Activated B cell treated with CpG ODN at 0.5 μM for 24 hours (primary cell): ENCODE measurements around the gene FAM53A. TPM values are rescaled to one million over a fixed set of nuclear protein-coding genes. Genes with fewer than 3 reads are reported as not detected.

ENCODE experiments used
- ATAC-seq: fragments of 200-7000 bp; cut with Tn5 transposase; one replicate; pipeline ENCODE4 v1.10.0; 2021; ENCODE audit warnings: low read depth, mild to moderate bottlenecking, moderate library complexity
- CTCF ChIA-PET: fragments of 350-600 bp; sonication (Branson Sonifier 250); formaldehyde crosslinking; loops from one replicate; lab custom pipeline; 2021; ENCODE audit warnings: antibody characterized with exemption; lab: Charles Lee
- POLR2A ChIA-PET: fragments of 350-600 bp; sonication (Branson Sonifier 250); formaldehyde crosslinking; loops from one replicate; lab custom pipeline; 2021; ENCODE audit warnings: antibody characterized with exemption; lab: Charles Lee
- DNase-seq: peaks from one replicate; pipeline ENCODE4 v3.0.0; 2022
- H3K27ac Mint-ChIP-seq: one replicate; pipeline ENCODE4 v1.8.0; 2020; ENCODE audit warnings: mixed read lengths
- H3K27me3 Mint-ChIP-seq: one replicate; pipeline ENCODE4 v1.8.0; 2021; ENCODE audit warnings: mixed read lengths
- H3K36me3 Mint-ChIP-seq: one replicate; pipeline ENCODE4 v1.8.0; 2021; ENCODE audit warnings: low read depth, mixed read lengths
- H3K4me1 Mint-ChIP-seq: one replicate; pipeline ENCODE4 v1.8.0; 2021; ENCODE audit warnings: mixed read lengths
- H3K4me3 Mint-ChIP-seq: one replicate; pipeline ENCODE4 v1.8.0; 2020; ENCODE audit warnings: mild to moderate bottlenecking, mixed read lengths
- H3K9me3 Mint-ChIP-seq: one replicate; pipeline ENCODE4 v1.8.0; 2020; ENCODE audit warnings: mixed read lengths
- CTCF ChIP-seq: fragments of 200-600 bp; IDR thresholded peaks from one replicate; pipeline ENCODE4 v1.8.0; 2022; ENCODE audit warnings: antibody characterized with exemption, mild to moderate bottlenecking
- intact Hi-C: fragments of 100-400 bp; cut with micrococcal nuclease; formaldehyde crosslinking; loops from one replicate; pipeline ENCODE4 v1.15.1; 2024
- total RNA-seq: library from RNA; stranded (reverse); gene quantifications from 2 replicates; pipeline ENCODE4 v1.2.3, GENCODE V29; 2022

The FAM53A gene
- total RNA-seq, 1 donor from 2014 or later = 1.2 TPM

- no peak for ATAC-seq
- H3K4me3 Mint-ChIP-seq = no peak overlapping the region
- ChIA-PET POLR2A (no interaction called here), CTCF (interaction anchor here (1.2 kb wide), 1 partner anchor 277 kb away, joined by 4 read pairs; no protein-coding TSS in a partner anchor)
- no peaks in the 10 kb centered on the region for H3K36me3 Mint-ChIP-seq
- no peaks in the 10 kb centered on the region for H3K9me3 Mint-ChIP-seq
- no peaks in the 10 kb centered on the region for H3K27me3 Mint-ChIP-seq
- TF ChIP-seq CTCF = no peak
- no peaks in the 10 kb centered on the region for H3K4me1 Mint-ChIP-seq
- H3K27ac Mint-ChIP-seq = no peak overlapping the region
- intact Hi-C loops = no loop called here
- DNase-seq = no peak
Observed at GRCh38 chr4:1632109-1633104, 51.7 kb downstream of the FAM53A start.

GRCh38 chr4:1631136-1631535 lies 53.0 kb downstream of the FAM53A start:
- intact Hi-C loops = no loop called here
- no peak for DNase-seq
- CTCF ChIA-PET = interaction anchor here (1.2 kb wide), 1 partner anchor 276 kb away, joined by 4 read pairs; no protein-coding TSS in a partner anchor

GRCh38 chr4:1630266-1630665 lies 53.8 kb downstream of the FAM53A start:
- ChIA-PET POLR2A (no interaction called here), CTCF (interaction anchor here (1.0 kb wide), 1 partner anchor 14 kb away, joined by 4 read pairs; no protein-coding TSS in a partner anchor)
- DNase-seq = no peak
- no peak for ATAC-seq
- intact Hi-C loops = no loop called here
- Mint-ChIP-seq H3K27me3 (no peaks in the 10 kb centered on the region), H3K9me3 (no peaks in the 10 kb centered on the region), H3K4me1 (no peaks in the 10 kb centered on the region), H3K36me3 (no peaks in the 10 kb centered on the region), H3K27ac (no peak overlapping the region), H3K4me3 (no peak overlapping the region)
- TF ChIP-seq CTCF = no peak

More at GRCh38 chr4:1631136-1631535, 53.0 kb downstream of the FAM53A start:
- Mint-ChIP-seq H3K36me3 (no peaks in the 10 kb centered on the region), H3K27ac (no peak overlapping the region), H3K27me3 (no peaks in the 10 kb centered on the region), H3K4me1 (no peaks in the 10 kb centered on the region), H3K9me3 (no peaks in the 10 kb centered on the region), H3K4me3 (no peak overlapping the region)
- POLR2A ChIA-PET = no interaction called here
- no peak for ATAC-seq
- TF ChIP-seq CTCF = no peak

GRCh38 chr4:1629699-1630083 lies 54.4 kb downstream of the FAM53A start:
- intact Hi-C loops = loop anchor here (1.0 to 10.0 kb wide), 2 partner anchors 273 to 1385 kb away; no protein-coding TSS in a partner anchor
- DNase-seq (no peak), ATAC-seq (no peak)
- H3K36me3 Mint-ChIP-seq = no peaks in the 10 kb centered on the region
- ChIA-PET CTCF (interaction anchor here (1.0 kb wide), 2 partner anchors 13 to 277 kb away, joined by 3 to 4 read pairs; no protein-coding TSS in a partner anchor), POLR2A (no interaction called here)
- no peak overlapping the region for H3K27ac Mint-ChIP-seq
- no peaks in the 10 kb centered on the region for H3K9me3 Mint-ChIP-seq
- no peak overlapping the region for H3K4me3 Mint-ChIP-seq
- H3K4me1 Mint-ChIP-seq = no peaks in the 10 kb centered on the region
- TF ChIP-seq CTCF = no peak
- no peaks in the 10 kb centered on the region for H3K27me3 Mint-ChIP-seq
